ENCODE measurements around the gene BRICD5. TPM values are rescaled to one million over a fixed set of nuclear protein-coding genes. Genes with fewer than 3 reads are reported as not detected.

The BRICD5 gene
- total RNA-seq, 2 donors from 2014 or later = 7.7 to 15.2 TPM

GRCh38 chr16:2233046-2233775, 22.5 kb upstream of the BRICD5 start:
- no peak for DNase-seq
- H3K4me3 ChIP-seq = no peak overlapping the region
- intact Hi-C loops (cut with DNase I) = no loop called here
- H3K9me3 ChIP-seq = no peaks in the 10 kb centered on the region
- H3K27ac ChIP-seq = no peak overlapping the region
- H3K4me1 ChIP-seq = peaks cover 16% of the 10 kb centered on the region
- H3K27me3 ChIP-seq = peaks cover 24% of the 10 kb centered on the region
- no peak overlapping the region for H3K9ac ChIP-seq (ENCODE audit: low read depth in 2 of 2, low read length in 2 of 2)
- peaks cover 34% of the 10 kb centered on the region for H3K36me3 ChIP-seq
- no peak for TF ChIP-seq CTCF (IDR thresholded peaks at IDR 0.05)

- intact Hi-C loops (cut with DNase I) = no loop called here
- H3K36me3 ChIP-seq = peaks cover 34% of the 10 kb centered on the region
- peaks cover 16% of the 10 kb centered on the region for H3K27me3 ChIP-seq
- H3K9ac ChIP-seq (ENCODE audit: low read depth in 2 of 2, low read length in 2 of 2) = no peak overlapping the region
- no peaks in the 10 kb centered on the region for H3K9me3 ChIP-seq
- H3K4me1 ChIP-seq = peaks cover 11% of the 10 kb centered on the region
- no peak overlapping the region for H3K4me3 ChIP-seq
- no peak for TF ChIP-seq CTCF (IDR thresholded peaks at IDR 0.05)
- DNase-seq = no peak
- H3K27ac ChIP-seq = no peak overlapping the region
These were observed 21.7 kb upstream of the BRICD5 start for GRCh38 chr16:2232094-2232990.

- DNase-seq = no peak
- H3K4me1 ChIP-seq = peaks cover 4% of the 10 kb centered on the region
- no peak overlapping the region for H3K4me3 ChIP-seq
- H3K36me3 ChIP-seq = peaks cover 34% of the 10 kb centered on the region
- H3K9ac ChIP-seq (ENCODE audit: low read depth in 2 of 2, low read length in 2 of 2) = no peak overlapping the region
- peaks cover 5% of the 10 kb centered on the region for H3K27me3 ChIP-seq
- no peak overlapping the region for H3K27ac ChIP-seq
- no peaks in the 10 kb centered on the region for H3K9me3 ChIP-seq
- no peak for TF ChIP-seq CTCF (IDR thresholded peaks at IDR 0.05)
- intact Hi-C loops (cut with DNase I) = no loop called here
These were observed 20.6 kb upstream of the BRICD5 start for GRCh38 chr16:2231016-2231931.

GRCh38 chr16:2230376-2230775, 19.7 kb upstream of the BRICD5 start:
- no peak for TF ChIP-seq CTCF (IDR thresholded peaks at IDR 0.05)
- Histone ChIP-seq H3K27me3 (no peaks in the 10 kb centered on the region), H3K9ac (ENCODE audit: low read depth in 2 of 2, low read length in 2 of 2) (no peak overlapping the region), H3K9me3 (no peaks in the 10 kb centered on the region), H3K4me1 (no peaks in the 10 kb centered on the region), H3K27ac (no peak overlapping the region), H3K36me3 (peaks cover 34% of the 10 kb centered on the region), H3K4me3 (no peak overlapping the region)
- intact Hi-C loops (cut with DNase I) = no loop called here
- DNase-seq = no peak

Measured in colonic mucosa (tissue), 4 donors.